Stimulated activated CD4-positive, alpha-beta T cell treated with anti-CD3 and anti-CD28 coated beads, Interleukin-1b, Interleukin-23, amount 100 ng/mL, for 48 hours (primary cell): ENCODE data around the gene ERO1B.
"Not testable (repeated sequence)": the region's sequence is repeated elsewhere in the genome, so short reads cannot be mapped to it uniquely, and the experiment has no call there.

Experiments used
- DNase-seq: peaks from one replicate; pipeline ENCODE4 v3.0.0-alpha.2; 2020

ERO1B gene

DNA sequence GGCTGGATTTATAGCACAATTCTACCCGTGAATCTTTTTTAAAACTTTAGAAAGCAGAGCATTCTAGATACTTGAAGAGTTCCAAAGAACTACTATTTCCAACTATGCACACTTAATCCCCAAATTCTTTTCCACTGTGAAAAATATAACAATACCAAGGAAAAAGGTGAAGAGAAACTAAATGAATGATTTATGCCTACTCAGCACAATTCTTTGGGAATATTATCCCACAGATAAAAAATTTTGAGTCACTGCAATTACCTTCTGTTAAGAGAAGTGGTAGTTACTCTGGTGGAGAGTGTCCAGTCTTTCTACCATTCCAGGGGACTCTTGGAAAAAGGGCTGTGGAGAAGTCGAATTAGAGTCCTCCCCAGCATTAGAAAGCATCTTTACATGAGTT is 39.2 kb downstream of the ERO1B start:
- no peak for DNase-seq

DNA sequence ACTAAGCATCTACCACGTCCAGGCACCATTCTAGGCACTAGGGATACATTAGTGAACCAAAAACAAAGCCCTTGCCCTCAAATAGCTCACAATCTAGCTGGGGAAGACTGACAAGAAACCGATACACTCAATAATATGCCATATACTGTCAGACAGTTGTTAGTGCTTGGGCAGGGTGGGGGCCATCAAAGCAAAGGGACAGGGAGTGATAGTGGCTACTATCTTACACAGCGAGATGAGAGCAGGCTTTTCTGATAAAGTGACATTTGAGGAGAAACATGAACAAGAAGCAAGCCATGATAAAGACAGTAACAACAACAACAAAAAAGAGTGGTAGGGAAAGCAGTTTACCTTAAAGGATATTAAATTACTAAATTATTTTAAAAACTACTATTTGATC is 41.1 kb downstream of the ERO1B start:
- DNase-seq, result no peak

DNA sequence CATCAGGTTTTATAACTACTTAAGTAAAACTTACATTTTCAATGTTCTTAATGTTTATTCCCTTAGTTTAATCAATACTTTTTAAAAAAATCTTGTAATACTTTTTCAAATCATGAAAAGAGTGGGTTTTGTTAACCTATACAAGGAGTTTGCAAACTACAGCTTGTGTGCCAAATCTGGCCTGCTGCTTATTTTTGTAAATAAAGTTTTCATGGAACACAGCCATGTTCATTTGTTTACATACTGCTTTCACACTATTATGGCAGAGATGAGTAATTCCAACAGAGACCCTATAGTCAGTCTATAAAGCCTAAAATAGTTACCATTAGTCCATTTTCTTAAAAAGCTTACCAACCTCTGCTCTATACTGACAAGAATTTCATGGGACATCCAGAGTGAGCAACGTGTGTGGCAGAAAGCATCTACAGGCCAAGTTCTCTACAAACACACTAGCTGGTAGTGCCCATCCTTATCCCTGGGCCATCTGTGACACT is 42.6 kb downstream of the ERO1B start:
- no peak for DNase-seq

DNA sequence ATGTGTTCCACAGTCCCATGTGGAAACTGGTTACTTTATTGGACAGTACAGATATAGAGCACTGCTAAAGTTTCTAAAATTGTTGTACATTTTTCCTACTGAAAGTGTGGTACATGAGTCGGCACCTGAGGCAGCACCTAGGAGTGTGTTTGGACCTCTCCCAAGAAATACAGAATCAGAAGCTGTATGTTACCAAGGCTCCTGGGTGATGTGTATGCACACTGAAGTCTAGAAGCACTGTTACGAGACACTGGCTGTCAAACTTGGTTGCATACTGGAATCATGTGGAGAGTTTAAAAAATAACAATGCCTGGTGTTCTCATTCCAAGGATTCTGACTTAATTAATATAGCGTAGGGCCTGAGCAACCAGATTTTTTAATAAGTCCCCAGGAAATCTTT is 46.6 kb downstream of the ERO1B start:
- no peak for DNase-seq

DNA sequence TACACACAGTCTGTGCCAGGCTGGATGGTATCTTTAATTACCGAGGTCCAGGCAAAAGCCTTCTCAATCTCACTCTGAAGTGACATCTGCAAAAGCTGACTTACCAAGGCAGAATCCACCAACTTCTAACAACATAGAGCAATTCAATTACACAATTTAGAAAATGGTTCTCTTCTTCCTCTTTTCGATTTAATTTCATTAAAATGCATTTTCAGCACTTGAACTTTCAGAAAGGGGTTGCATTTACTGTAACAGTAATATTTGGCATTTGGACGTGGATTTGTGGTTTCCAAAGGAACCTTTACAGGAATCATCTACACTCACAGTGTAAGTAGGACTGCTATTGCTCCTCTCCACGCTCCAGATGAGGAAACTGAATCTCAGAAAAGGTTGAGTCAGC is 53.3 kb downstream of the ERO1B start:
- DNase-seq, result no peak

DNA sequence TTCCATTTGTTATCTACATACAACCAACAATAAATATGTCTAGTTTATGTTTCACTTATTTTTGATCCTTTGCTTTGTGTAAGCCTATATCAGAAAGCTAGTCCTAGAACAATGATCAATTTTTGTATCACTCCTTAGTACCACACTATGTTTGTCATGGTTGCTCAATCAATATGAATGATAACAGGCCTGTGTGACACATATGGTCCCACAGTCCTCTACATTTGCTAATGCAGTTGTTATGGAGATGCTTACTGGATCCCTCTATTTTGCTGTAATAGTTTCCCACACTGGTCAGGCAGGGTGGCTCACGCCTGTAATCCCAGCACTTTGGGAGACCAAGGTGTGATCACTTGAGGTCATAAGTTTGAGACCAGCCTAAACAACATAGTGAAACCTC is 59.1 kb downstream of the ERO1B start:
- no peak for DNase-seq

DNA sequence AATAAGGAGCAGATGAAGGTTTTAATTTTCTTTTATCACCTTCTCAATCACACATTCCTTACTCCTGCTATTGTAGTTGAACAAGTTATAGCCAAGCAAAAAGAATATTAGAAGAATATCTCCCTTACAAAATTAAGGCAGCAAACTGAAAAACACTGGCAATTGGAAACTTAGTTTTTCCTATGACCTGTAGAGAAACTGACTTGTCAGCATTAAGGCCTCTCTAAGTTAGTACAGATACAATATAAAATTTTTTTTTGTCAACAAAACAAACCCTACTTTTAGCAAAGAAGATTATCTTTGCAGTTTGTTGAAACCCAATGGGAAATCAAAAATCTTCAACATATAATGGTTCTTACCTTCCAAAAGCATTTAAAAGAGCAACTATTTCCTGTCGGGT is 61.3 kb downstream of the ERO1B start:
- DNase-seq, result no peak

DNA sequence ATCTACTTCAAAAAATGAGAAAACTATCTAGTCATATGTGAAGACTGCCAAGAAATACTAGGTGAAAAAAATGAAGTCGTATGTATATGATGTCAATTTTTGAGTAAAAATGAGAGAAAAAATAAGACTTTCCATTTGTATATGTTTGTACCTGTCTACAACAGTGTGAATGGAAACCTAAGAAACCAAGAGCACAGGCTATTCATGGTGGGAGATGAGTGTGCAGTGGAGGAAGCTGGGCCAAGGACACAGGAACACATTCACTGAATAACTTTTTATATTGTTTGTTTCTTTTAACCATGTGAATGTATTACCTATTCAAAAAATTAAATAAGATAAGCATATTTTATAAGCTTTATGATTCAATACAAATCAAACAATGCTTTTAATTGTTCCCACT is 67.0 kb downstream of the ERO1B start:
- no peak for DNase-seq

DNA sequence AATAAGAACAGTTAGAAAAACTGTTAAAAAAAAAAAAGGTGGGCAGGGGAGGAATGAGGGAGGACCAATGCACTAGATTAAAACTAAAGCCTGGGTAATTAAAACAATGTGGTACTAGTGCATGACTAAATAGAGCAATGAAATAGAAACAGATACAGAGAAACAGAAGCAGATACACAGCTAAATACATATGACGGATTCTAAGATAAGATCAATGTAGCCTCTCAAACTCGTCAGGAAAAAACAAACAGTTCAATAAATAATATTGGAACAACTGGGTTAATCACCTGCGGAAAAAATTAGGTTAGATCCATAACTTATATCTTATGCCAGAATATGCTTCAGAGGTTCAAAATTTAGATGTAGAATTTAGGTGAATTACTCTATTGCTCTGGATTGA is 68.2 kb downstream of the ERO1B start:
- no peak for DNase-seq

DNA sequence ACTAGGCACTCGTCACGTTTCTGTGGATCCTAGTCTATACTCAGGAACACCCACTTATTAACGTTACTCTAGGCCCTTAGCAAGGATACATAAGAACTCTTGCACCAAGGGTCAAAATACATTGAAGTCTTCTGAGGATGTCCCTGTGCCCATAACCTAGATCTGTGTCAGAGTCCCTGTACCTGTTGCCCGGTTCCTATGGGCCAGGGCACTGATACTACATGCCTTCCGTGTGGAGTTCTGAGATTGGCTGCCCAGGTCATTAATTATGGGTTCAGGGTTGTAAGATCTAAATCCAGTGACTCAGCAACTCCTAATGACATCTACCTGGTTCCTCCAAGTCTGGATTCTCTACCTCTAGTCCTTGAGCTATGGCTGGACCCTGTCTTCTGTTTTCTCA is 69.9 kb downstream of the ERO1B start:
- no peak for DNase-seq

DNA sequence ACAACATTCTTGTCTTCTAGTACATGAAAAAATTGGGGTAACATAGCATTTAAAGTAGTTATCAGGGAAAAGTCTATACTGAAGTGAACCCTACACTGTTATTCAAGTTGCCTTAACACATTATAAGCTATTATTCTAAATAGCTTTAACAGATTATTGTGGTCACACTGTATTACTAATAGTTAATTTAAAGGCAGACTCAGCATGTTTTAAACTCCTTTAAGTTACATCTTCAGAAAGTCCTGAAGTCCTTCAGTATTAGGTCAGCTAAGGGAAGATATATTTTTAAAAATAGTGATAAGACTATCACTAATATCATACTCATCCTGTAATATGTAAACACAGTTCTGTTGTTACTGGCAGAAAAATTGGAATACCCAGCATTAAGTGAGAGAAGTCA is 72.0 kb downstream of the ERO1B start:
- no peak for DNase-seq

DNA sequence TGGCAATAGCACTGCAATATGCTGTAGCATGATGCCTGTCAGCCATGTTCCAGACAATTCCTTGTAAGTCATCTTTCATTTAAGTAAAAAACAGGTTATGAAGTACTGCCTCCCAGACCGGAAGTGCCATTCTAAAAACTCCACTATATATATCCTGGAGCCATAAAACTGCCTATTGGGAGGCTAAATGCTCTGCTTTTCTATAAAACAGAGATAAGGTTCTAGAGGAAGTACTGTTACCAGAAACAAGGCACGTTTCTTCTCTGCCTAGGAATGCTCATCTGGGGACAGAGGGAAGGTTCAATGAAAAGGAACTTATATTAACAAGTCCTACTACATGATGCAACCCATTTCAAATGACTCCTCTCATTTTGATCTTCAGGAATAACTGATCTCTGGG is 72.6 kb downstream of the ERO1B start:
- DNase-seq, result no peak

DNA sequence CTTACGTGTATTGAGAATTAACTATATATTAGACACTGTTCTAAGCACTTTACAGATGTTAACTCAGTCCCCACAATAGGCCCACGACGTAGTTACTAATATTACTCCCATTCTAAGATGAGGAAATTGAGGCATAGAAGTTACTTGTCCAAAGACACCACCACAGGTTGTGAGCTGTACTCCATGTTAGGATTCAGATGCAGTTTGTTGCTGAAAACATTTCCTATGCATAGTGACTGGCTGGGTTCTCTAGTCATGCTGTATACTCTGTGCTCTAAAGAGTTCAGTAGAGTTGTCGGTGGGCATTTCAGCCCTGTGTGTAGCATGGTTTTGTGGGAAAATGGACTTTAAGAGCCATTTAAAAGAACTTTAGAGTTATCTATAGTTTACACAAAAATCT is 74.2 kb downstream of the ERO1B start:
- DNase-seq, result no peak

DNA sequence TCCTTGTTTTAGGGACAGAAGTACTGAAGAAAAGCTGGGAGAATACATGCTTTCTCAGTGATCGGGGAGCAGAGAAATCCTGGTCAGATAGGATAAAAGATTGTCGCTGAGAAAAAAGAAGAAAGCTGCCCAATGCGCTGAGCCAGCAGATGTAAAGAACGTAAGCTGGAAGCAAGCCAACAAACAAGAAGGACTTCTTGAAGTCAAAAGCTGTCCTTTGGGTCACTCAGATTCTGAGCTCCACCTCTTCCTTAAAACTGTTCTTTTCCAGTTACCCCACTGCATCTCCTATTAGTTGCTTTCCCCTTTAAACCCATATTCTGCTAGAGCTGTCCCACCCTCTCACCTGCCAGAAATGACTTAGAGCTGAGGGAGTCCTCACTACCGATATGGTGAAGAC is 74.6 kb downstream of the ERO1B start:
- DNase-seq, result no peak

DNA sequence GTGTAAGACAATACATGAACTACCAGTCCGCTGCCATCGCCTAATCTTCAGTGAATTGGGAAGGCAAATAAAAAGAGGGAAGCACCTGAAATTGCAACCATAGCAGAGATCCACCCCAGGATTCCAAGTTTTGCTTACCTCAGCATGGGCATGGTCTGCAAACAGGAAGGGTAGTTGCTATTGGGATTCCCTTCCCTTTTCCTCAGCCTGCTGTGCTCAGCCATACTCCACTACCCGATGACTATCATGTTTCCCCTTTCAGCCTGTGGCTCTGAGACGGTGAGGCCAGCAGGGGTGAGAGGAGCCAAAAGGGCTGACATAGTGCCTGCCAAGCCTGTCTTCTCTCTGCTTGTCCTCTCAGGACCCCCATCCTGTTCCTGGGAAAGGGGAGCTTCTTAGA is 75.2 kb downstream of the ERO1B start:
- no peak for DNase-seq

DNA sequence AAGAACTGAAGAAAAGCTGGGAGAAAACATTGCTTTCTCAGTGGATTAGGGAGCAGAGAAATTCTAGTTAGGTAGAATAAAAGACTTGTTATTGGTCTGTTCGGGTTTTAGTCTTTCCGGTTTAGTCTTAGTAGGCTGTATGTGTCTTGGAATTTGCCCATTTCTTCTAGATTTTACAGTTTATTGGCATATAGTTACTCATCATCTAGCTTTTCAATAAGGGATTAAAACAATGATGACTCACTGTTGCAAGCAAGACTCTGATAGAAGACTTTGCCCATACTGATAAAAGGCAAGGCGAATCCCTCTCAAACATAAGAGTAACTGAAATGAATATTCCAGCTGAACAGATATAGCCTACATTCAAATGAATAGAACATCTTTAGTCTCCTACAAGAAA is 77.1 kb downstream of the ERO1B start:
- DNase-seq, result no peak

DNA sequence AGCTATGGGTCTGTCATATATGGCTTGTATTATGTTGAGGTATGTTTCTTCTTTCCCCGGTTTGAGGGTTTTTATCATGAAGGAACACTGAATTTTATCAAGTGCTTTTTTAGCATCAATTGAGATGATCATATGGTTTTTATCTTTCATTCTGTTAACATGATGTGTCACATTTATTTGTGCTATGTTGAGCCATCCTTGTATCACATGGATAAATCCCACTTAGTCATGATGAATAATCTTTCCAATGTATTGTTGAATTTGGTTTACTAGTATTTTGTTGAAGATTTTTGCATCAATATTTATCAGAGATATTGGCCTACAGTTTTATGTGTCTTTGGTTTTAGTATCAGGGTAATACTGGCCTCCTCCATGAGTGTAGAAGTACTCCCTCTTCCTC is 77.7 kb downstream of the ERO1B start:
- no peak for DNase-seq

DNA sequence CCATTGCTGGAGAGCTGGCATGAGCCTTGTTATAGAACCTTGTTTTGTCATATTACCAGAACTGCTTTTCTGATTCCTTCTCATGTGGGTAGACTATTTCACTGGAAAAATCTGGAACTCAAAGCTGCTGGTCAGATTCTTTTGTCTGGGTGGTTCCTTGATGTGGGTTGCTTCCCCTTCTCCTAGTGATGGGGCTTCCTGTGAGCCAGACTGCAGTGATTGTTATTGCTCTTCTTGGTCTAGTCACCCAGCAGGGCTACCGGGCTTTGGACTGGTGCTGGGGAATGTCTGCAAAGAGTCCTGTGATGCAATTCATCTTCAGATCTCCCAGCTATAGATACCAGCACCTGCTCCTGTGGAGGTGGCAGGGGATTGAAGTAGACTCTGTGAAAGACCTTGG is 80.0 kb downstream of the ERO1B start:
- DNase-seq, result no peak

DNA sequence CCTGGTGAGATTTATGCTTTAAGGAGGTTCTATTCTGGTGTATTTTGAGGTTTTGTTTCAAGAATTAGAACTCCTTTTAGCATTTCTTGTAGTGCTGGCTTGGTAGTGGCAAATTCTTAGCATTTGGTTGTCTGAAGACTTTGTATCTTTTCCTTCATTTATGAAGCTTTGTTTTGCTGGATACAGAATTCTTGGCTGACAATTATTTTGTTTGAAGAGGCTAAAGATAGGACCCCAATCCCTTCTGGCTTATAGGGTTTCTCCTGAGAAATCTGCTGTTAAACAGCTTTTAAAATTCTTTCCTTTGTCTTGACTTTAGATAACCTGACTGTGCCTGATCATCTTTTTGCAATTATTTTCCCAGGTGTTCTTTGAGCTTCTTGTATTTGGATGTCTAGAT is 80.8 kb downstream of the ERO1B start:
- DNase-seq, result no peak

DNA sequence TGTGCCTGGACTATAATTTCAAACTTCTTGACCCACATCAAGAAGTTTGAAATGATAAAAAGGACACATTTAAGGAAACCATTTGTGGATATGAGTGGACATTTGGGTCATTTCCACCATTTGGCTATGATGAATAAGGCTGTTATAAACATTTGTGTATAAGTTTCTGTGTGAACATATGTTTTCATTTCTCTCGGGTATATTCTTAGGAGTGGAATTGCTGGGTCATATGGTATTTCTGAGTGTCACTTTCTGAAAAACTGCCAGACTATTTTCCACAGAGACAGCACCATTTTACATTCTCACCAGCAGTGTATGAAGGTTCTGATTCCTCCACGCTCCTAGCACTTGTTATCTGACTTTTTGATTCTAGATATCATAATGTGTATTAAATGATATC is 88.6 kb downstream of the ERO1B start:
- DNase-seq, result no peak

DNA sequence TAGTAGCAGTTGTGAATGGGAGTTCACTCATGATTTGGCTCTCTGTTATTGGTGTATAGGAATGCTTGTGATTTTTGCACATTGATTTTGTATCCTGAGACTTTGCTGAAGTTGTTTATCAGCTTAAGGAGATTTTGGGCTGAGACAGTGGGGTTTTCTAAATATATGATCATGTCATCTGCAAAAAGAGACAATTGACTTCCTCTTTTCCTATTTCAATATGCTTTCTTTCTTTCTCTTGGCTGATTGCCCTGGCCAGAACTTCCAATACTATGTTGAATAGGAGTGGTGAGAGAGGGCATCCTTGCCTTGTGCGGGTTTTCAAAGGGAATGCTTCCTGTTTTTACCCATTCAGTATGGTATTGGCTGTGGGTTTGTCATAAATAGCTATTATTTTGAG is 93.7 kb downstream of the ERO1B start:
- DNase-seq, result not testable (repeated sequence)

DNA sequence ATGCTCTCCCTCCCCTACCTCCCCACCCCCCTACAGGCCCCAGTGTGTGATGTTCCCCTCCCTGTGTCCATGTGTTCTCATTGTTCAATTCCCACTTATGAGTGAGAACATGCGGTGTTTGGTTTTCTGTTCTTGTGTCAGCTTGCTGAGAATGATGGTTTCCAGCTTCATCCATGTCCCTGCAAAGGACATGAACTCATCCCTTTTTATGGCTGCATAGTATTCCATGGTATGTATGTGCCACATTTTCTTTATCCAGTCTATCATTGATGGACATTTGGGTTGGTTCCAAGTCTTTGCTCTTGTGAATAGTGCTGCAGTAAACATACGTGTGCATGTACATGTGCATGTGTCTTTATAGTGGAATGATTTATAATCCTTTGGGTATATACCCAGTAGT is 95.3 kb downstream of the ERO1B start:
- not testable (repeated sequence) for DNase-seq

DNA sequence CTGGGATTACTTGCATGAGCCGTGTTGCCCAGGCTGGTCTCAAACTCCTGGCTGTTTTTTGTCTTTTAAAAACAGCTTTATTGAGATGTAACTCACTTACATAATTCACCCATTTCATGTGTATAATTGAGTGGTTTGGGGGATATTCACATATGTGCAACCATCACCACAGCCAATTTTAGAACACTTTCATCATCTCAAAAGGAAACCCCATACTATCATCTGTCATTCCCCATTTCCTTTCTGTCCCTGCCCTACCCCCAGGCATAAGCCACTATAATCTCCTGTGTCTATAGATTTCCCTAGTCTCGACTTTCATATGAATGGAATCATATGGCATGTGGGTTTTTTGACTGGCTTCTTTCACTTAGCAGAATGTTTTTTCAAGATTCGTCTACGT is 96.1 kb downstream of the ERO1B start:
- DNase-seq, result no peak

DNA sequence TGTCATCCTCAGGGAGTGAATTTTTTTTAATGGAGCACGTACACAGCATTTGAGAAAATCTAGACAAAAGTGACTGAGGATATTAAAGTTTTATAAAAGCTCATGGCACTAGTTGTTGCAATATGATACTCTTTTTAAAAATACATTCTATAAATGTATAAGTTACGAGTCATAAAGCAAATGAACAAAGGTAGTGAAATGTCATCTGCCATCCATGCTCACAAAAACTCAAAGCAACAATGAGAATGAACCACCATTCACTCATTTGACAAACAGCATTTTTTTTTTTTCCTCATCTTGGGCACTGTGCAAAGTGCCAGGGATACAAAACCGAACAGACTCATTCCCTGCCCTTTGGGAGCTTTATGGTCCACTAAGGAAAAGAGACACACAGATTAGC is 100.7 kb downstream of the ERO1B start:
- DNase-seq, result no peak

DNA sequence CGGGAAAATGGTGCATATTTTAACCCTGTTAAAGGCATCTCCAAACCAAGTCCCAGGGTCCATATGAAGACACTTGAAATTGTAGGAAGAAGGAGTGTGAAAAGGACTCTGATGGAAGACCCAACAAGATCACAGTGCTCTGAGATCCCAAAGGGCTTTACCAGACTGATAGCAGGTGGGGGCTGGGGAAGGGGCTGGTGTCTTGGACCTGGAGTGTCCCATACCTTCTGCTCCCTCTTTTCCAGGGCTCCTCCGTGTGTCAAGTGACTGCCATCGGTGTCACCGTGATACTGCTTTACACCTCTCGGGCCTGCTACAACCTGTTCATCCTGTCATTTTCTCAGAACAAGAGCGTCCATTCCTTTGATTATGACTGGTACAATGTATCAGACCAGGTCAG is 102.1 kb downstream of the ERO1B start:
- DNase-seq, result no peak
